ENCODE results near the gene ACKR2. TPM values are rescaled to one million over a fixed set of nuclear protein-coding genes. Genes with fewer than 3 reads are reported as not detected.

Gene ACKR2
- polyA plus RNA-seq, 1 of the 3 experiments (the other 2 are of a cell fraction): 0.10 TPM

- Histone ChIP-seq H3K9me2 (no peaks in the 10 kb centered on the region), H3K4me2 (peak within 1 kb of the TSS; percentile 72), H3K27ac (ENCODE audit: low read depth in 2 of 2, low read length in 1 of 2) (peak within 1 kb of the TSS in 1 of 2 experiments; percentile 48; a peak in 1 of 4 replicates), H3K27me3 (ENCODE audit: insufficient read depth) (no peaks in the 10 kb centered on the region), H3K4me1 (ENCODE audit: control insufficient read depth in 1 of 2, insufficient read depth in 2 of 2, low read depth in 1 of 2, low read length in 1 of 2) (peaks cover 0 to 3% of the 10 kb centered on the region in 2 experiments; a peak in 1 of 4 replicates), H3K9me3 (no peaks in the 10 kb centered on the region), H4K20me1 (ENCODE audit: insufficient read depth) (no peaks in the 10 kb centered on the region), H3K79me2 (ENCODE audit: insufficient read depth) (no peaks in the 10 kb centered on the region), H2AFZ (ENCODE audit: low read depth) (peak within 1 kb of the TSS; percentile 73), H3K4me3 (ENCODE audit: low read depth in 2 of 2, low read length in 1 of 2) (peak within 1 kb of the TSS; percentile 56 to 71), H3F3A (replicated peaks; ENCODE audit: insufficient read depth) (peaks cover 14% of the 10 kb centered on the region), H3K9ac (peak within 1 kb of the TSS; percentile 62; the same call in 1 of the 2 replicates), H3K36me3 (replicated peaks in 1 of 2; ENCODE audit: control insufficient read depth in 1 of 2, insufficient read depth in 2 of 2, low read length in 1 of 2) (peaks cover 0 to 4% of the 10 kb centered on the region in 2 experiments)
- CTCF ChIA-PET: no interaction called here
- POLR2A ChIA-PET: no interaction called here
- DNase-seq: peak; percentile 95
- WGBS (ENCODE audit: low lambda C conversion rate): 18% methylated on average over 52 of the region's 63 CpGs
- TF ChIP-seq FOSL2 (IDR thresholded peaks at IDR 0.05; ENCODE audit: borderline replicate concordance, low read depth): no peak
- TF ChIP-seq FOXM1 (IDR thresholded peaks at IDR 0.05; ENCODE audit: low read depth): no peak
- no peak for TF ChIP-seq JUND (IDR thresholded peaks at IDR 0.05)
- TF ChIP-seq GATA2 (CRISPR knock-in tag; IDR thresholded peaks at IDR 0.05): no peak
- TF ChIP-seq ELF1 (IDR thresholded peaks at IDR 0.05): no peak
- peak; percentile 76 for TF ChIP-seq TAF1 (IDR thresholded peaks at IDR 0.05; ENCODE audit: borderline replicate concordance, low read depth, low read length)
- TF ChIP-seq MAX (IDR thresholded peaks at IDR 0.05; ENCODE audit: low read depth): peak; percentile 72
- no peak for TF ChIP-seq IRF3 (IDR thresholded peaks at IDR 0.05; ENCODE audit: low read depth, low read length)
- peak; percentile 11; the same call in 1 of the 2 replicates for TF ChIP-seq USF1 (IDR thresholded peaks at IDR 0.05; ENCODE audit: borderline replicate concordance, low read depth)
- TF ChIP-seq SMC3 (IDR thresholded peaks at IDR 0.05; ENCODE audit: low read depth, low read length): no peak
- TF ChIP-seq SIN3A (IDR thresholded peaks at IDR 0.05; ENCODE audit: borderline replicate concordance, low read depth, low read length): peak; percentile 78
- TF ChIP-seq GABPA (IDR thresholded peaks at IDR 0.05; ENCODE audit: low read depth): no peak; the same call in 1 of the 2 replicates
- TF ChIP-seq TEAD4 (IDR thresholded peaks at IDR 0.05; ENCODE audit: borderline replicate concordance, insufficient read depth): no peak
- no peak for TF ChIP-seq TCF12 (IDR thresholded peaks at IDR 0.05)
- TF ChIP-seq ZBTB33 (IDR thresholded peaks at IDR 0.05; ENCODE audit: borderline replicate concordance, low read depth): no peak
- TF ChIP-seq EP300 (IDR thresholded peaks at IDR 0.05; ENCODE audit: borderline replicate concordance in 1 of 2, low read depth in 1 of 2, low read length in 1 of 2): no peak
- no peak for TF ChIP-seq RAD21 (IDR thresholded peaks at IDR 0.05; ENCODE audit: low read length)
- TF ChIP-seq RCOR1 (IDR thresholded peaks at IDR 0.05; ENCODE audit: low read length): 0 out of 2 replicates have a peak, but pooled peaks have one; percentile 31
- no peak for TF ChIP-seq NRF1 (IDR thresholded peaks at IDR 0.05; ENCODE audit: low read depth, low read length)
- TF ChIP-seq NFIC (IDR thresholded peaks at IDR 0.05; ENCODE audit: borderline replicate concordance): peak; percentile 49; the same call in 1 of the 2 replicates
- no peak for TF ChIP-seq RXRA (IDR thresholded peaks at IDR 0.05; ENCODE audit: borderline replicate concordance, low read depth)
- TF ChIP-seq USF2 (IDR thresholded peaks at IDR 0.05; ENCODE audit: borderline replicate concordance, low read depth, low read length): no peak
- no peak for TF ChIP-seq FOXJ3 (CRISPR knock-in tag; IDR thresholded peaks at IDR 0.05)
- TF ChIP-seq MXI1 (IDR thresholded peaks at IDR 0.05; ENCODE audit: low read depth, low read length): peak; percentile 98
- TF ChIP-seq CHD2 (IDR thresholded peaks at IDR 0.05; ENCODE audit: low read length, partially characterized antibody): peak; percentile 58
- peak; percentile 61 for TF ChIP-seq PBX3 (IDR thresholded peaks at IDR 0.05)
- TF ChIP-seq EZH2phosphoT487 (IDR thresholded peaks at IDR 0.05; ENCODE audit: borderline replicate concordance, low read depth): no peak
- peak; percentile 99 for TF ChIP-seq RFX5 (IDR thresholded peaks at IDR 0.05; ENCODE audit: low read length)
- peak; percentile 52; the same call in 1 of the 2 replicates for TF ChIP-seq POLR2AphosphoS5 (IDR thresholded peaks at IDR 0.05; ENCODE audit: low read depth, low read length)
These were observed 36.4 kb upstream of the ACKR2 start, which contains the start of gene CCDC13 for GRCh38 chr3:42772670-42773408. CCDC13 (minus strand) TSS chr3:42773253; CDS start chr3:42758345, 14,908 bp downstream.
